SIG-M5 (cell line): Measurements from ENCODE around the gene CPVL.

Experiments
- DNase-seq: peaks from one replicate; lab custom pipeline; 2025; lab: John Stamatoyannopoulos, UW

Gene CPVL

DNA sequence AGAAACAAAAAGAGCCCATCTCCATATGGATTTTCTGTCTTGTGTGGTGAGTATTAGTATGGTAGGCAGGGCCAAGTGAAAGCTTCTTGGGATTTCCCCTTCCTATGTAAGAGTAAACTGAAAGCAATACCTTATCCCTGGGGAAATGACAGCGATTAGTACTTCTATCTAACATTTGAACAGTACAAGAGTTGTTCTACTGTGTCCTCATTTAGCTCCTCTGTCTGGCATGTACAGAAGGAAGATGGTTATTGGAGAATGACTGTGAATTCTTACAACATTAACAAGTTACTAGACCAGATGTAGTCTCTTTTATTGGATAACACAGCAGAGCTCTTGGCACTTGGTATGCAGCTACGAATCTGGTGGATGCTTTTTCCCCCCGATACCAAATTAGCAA is 170.3 kb downstream of the CPVL start:
- no peak for DNase-seq

DNA sequence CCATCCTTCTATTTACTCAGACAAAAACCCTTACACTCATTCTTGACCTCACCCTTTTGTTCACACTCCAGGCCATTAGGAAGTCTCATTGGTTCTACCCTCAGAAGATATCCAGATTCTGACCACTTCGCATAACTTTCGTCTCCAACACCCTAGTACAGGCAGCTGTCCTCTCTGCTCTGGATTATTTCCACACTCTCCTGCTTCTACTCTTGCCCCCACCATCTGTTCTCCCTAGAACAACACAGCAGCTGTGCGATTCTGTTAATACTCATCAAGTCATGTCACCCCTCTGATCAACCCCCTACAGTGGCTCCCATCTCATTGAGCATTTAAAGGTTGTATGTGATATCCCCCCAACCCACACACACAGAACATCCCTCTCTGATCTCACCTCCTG is 172.7 kb downstream of the CPVL start:
- no peak for DNase-seq

DNA sequence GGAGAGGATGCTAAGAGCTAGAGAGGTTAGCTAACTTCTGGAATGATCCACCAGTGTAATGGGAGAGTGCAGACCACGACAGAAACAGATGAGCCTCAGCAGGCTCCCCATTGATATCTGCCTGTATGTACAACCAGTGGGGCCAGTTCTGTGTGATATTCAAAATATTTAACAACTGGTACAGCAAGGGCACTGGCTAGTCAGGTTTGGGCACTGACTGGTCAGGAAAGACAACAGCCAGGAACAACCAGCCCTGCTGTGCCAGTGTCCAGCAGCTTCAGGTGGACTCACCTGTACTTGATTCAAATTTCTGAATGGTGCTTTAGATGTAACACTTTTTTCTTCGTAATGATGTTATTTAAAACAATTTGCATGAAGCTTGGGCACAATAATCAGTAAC is 182.3 kb downstream of the CPVL start:
- no peak for DNase-seq

DNA sequence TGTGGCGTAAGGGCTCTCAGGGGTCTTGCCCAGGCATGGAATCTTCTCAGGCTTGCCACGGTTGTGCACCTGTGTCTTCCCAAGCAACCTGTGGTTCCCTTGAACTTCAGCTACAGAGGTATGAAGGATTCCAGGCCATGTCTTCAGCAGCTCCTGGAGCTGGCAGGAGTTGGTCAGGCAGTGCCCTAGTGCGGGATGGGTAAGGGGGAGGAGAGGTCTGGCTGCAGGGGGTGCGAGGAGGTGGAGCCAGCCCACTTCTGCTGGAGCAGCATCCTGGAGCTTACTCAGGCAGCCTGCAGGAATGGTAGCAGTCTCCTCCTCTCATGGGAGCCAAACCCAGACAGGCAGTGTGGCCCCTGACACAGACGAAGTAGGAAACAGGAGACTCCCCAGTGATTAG is 184.4 kb downstream of the CPVL start:
- DNase-seq, result no peak

DNA sequence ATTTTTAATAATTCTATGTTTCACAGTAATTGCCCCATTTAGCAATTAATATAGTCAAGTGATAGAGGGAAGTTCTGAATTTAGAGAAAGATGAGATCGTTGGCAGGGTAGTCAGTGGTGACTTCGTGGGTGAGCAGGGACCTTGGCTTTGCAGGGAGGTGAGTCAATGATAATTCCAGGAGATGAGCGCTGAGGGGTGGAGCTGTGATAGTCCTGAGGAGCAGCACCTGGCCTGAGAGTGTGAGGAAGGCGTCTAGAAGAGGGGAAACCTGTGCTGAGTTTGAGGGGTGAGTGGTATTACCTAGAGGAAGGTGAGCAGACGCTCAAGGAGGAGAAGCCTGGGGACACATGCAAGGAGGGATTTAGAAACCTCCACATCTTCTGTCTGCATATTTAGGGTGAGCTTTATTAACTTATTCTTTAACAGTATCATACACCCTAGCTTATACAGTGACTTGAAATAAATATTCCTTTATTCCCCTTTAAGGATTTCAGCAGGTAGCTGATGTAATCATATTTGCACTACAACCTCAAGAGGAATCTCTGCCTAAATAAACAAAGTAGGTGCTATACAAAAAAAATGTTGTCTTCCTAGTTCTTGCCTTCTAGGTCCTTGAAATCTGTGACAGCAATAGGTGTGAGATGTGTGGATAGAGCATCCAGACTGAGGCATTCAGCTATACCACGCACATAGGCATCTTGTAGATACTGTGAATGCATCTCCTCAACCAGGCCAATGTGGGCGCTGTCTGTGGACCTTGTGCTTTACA is 186.1 kb downstream of the CPVL start:
- DNase-seq, result no peak

DNA sequence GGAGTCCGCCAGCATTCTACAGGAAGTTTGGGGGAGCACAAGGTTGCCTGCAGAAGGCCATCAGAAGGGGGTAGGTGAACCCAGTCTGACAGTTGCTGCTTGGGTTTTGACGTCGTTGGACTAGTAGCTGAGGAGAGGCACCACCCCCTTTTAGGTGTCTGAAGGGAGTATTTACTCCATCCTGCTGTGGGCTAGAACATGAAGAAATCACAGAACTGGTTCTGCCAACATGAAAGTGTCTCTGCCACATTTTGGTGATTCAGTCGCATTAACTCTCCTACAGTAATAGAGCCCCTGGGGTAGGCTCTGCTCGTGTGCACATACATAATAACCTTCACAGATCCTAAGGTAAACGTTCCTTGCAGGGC is 187.4 kb downstream of the CPVL start:
- DNase-seq, result no peak

DNA sequence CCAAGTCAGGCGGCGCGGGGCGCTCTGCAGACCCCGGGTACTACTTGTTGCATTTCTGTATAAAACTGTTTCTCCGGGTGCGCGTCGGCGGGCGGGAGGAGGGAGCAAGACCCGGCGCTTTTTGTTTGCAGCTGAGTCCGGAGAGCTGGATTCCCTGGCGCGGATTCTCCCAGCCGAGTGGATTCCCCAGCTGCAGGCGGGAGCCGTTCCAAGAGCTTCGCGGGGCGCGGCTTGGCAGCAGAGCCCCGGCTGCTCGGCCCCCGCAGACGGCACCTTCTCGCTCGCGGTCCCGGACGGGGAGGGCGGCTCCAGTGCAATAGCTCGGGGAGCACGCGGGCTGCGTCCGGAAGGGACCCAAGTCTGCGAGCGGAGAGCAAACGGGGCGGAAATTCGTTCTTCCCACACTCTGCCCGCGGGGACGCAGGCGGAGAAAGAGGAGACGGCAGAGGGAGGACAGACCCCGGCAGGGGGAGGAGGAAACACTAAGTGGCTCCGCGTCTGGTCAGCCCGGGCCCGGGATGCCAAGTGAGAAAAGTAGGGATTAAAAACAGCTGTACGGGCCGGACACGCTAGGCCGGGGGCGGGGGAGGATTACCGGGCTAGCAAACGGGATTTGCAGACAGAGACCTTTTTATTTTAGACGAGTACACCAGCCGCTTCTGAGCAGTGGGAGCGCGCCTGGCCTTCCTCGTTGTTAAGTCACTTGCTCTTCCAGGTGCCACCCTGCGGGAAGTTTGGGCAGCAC is 187.9 kb downstream of the CPVL start, which contains the start of gene TRIL:
TRIL (minus strand) TSS at position 96 of the 745 bp plus-strand sequence. CDS start 284 bp downstream, outside the sequence.
- DNase-seq, result no peak

DNA sequence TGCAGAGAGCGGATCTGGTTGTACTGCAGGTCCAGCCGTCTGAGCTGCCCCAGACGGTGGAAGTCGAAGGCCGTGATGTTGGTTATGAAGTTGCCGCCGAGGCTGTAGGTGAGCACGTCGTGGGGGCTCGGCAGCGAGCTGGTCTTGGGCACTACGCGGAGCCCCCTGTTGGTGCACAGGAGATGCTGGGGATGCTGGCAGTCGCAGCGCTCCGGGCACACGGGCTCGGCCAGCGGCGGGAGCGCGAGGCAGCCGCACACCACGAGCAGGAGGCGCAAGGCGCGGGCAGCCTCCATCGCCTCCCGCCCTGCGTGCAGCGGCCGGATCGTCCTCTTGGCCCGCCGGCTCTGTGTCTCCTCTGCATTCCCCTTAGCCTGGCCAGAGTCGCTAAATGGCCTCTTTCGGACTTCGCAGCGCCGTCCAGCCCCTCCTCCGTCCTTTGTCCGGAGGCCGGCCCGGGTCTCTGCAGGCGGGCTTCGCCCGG is 188.5 kb downstream of the CPVL start:
- DNase-seq, result no peak

DNA sequence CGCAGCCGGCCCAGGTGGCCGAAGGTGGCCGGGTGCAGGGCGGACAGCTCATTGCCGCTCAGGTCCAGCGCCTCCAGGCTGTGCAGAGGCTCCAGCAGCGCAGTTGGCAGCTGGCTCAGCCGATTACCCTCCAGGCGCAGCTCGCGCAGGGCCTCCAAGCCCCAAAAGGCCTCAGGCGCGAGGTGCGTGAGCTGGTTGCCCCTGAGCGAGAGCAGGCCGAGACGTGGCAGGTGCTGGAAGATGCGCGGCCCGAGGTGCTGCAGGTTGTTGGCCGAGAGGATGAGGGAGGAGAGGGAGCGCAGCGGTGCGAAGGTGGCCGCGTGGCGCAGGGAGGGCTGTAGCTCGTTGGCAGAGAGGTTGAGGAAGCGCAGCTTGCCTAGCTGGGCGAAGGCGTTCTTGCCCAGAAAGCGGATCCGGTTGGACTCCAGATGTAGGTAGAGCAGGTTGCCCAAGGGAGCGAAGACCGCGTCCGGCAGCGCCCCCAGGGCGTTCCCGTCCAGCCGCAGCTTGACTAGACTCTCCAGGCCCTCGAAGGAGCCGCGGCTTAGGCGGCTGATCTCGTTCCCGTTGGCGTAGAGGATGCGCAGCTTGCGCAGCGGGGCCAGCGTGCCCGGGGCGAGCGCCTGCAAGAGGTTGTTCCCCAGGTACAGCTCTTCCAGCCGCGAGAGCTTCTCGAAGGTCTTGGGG is 189.1 kb downstream of the CPVL start:
- no peak for DNase-seq

DNA sequence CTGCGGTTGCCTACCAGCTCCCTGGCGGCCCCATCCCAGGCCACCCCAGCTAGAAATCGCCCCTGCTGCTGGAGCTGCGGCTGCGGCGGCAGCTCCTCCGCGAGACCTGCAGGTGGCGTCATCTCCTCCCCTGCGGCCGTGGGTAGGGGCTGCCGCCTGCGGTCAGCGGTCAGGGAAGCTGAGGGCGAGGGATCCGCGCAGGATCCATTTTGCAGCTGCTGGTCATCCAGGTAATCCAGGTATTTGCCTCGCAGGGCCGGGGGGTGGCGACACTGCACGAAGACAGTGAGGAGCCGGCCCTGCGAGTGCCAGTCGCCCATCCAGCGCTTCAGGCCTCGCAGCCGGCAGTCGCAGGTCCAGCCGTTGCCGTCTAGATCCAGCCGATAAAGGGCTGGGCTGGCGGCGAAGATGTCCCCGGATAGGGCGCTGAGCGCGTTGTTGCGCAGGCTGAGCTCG is 189.7 kb downstream of the CPVL start:
- DNase-seq, result no peak

DNA sequence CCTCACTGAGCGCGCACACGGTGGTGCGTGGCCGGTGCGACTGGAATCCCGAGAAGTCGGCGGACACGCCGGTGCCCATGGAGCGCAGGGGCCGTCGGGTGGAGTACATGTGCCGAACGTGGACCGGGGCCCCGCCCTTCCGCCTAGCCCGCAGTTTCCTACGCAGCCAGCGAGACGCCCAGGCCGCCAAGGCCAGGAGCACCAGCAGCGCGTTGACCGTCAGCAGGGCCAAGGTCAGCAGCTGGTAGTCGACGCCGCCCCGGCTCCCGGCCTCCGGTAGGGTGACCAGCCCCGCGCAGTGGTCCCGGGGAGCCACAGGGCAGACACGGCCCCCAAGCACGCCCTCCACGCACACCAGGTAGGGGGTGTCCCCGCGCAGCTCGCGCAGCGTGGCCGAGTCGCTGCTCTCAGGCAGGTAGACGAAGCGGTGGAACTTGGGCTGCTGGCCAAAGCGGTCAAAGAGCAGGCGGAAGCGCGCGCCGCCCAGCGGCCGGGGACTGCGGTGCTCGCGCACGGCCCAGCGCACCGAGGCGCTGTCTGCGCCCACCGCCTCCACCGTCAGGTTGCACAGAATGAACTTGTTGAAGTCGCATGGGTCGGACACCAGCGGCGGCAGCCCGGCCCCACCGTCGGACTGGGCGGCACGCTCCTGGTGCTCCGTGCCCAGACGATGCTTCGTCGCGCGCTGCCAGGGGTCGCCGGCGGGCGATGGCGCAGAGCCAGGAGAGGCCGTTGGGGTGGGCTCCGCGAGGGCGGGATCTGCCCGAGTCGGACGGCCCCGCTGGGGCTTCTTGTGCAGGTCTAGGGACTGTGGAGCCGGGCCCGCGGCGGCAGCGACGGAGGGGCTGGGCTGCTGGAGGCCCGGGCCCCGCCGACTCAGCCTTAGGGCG is 190.4 kb downstream of the CPVL start:
- DNase-seq, result no peak

DNA sequence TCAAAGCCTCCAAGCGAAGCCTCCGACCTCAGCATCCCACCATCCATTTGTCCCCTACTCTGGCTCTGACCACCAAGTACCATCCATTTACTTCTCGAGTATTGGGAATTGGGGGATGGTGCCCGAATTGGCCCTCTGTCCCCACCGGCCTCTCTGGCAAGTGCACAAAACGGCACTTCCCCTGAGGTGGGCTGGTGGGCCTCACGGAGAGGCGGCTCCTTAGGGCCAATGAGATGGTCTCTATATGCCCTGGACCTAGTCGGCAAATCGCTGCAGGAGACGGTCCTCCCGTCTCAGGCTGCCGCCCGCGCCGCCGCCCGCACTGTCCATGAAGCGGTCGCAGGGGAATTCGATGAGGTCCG is 191.0 kb downstream of the CPVL start:
- DNase-seq, result no peak

DNA sequence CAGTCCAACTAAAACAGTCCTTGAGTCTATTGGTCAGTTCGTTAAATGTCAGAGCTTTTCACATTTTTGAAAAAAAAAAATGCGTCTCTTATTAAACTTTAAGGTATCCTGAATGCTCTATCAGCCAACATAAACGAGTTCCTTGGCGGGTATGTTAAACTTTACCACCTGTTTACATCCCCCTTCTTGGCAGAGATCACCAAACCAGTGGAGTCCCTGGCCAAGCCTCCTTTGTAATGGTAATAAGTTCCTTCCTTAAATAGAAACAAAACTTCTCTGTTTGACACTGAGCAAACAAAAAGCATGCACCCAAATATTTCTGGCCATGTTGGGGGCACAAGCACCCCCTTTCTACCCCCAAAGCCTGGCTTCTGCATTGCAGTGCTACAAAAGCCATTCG is 191.4 kb downstream of the CPVL start:
- no peak for DNase-seq

DNA sequence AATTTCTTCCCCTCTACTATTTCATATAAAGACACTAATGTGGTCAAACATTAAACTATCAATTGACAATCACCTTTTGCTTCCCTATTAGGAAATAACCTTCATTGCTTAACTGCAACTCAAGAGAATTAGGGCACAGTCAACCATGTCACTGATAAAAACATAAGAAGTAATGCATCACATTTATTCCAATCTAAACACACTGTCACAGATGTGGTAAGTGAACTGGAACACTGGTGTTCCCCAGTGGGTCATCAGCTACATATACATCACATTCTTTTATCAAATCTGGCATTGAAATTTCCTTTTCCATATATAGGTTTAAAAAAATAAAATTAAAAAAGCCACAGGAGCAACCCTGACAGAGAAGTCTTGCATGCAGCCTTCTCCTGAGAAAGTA is 191.9 kb downstream of the CPVL start:
- no peak for DNase-seq

DNA sequence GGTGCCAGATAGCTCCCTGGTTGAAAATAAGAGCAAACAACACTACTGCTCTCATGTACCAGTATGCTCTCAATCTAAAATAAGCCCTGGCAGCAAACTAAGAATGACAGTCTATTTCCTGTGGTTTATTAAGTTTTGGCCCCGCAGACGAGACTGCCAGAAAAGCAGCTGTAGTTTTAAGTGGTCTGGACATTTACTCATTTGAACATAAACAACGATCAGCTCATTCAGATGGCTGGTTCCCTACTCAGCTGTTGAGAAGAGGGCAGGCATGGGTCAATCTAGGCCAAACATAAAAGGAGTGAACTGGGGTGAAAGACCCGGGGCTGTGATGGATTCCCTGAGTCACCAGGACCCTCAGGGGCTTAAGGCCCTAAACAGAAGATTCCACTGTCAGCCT is 192.7 kb downstream of the CPVL start:
- no peak for DNase-seq
